HG02623 (cell line): ENCODE results near the gene GALNS.
"Not testable (repeated sequence)": the region's sequence is repeated elsewhere in the genome, so short reads cannot be mapped to it uniquely, and the experiment has no call there.

ENCODE experiments used
- ATAC-seq: cut with Tn5 transposase; IDR thresholded peaks from one replicate; pipeline ENCODE4 v1.9.1; 2021; ENCODE audit warnings: moderate library complexity; ENCODE audit not compliant: unreplicated experiment

The GALNS gene

GRCh38 chr16:88807142-88807625 is 49.6 kb downstream of the GALNS start:
- ATAC-seq, result no peak

- ATAC-seq, result no peak
These were observed 50.1 kb downstream of the GALNS start for GRCh38 chr16:88806491-88807111.

GRCh38 chr16:88805887-88806393 is 50.8 kb downstream of the GALNS start:
- no peak for ATAC-seq

- ATAC-seq, result no peak
These were observed 51.4 kb downstream of the GALNS start for GRCh38 chr16:88805340-88805715.

GRCh38 chr16:88804552-88805339 is 52.0 kb downstream of the GALNS start:
- no peak for ATAC-seq

- no peak for ATAC-seq
These were observed 52.6 kb downstream of the GALNS start for GRCh38 chr16:88804173-88804551.

GRCh38 chr16:88803264-88803987 is 53.3 kb downstream of the GALNS start, which contains the start of gene CDT1:
CDT1 (plus strand) TSS chr16:88803789; CDS start chr16:88803832, 43 bp downstream.
- peak; percentile 45 for ATAC-seq

GRCh38 chr16:88800277-88800592 is 56.5 kb downstream of the GALNS start:
- no peak for ATAC-seq

GRCh38 chr16:88799569-88800276 is 57.0 kb downstream of the GALNS start:
- ATAC-seq, result no peak

GRCh38 chr16:88798772-88799455 is 57.8 kb downstream of the GALNS start:
- ATAC-seq, result no peak

- no peak for ATAC-seq
These were observed 58.7 kb downstream of the GALNS start for GRCh38 chr16:88798073-88798472.

GRCh38 chr16:88796278-88796677 is 60.5 kb downstream of the GALNS start:
- no peak for ATAC-seq

GRCh38 chr16:88793251-88793954 is 63.3 kb downstream of the GALNS start:
- no peak for ATAC-seq

GRCh38 chr16:88792668-88793250 is 64.0 kb downstream of the GALNS start:
- no peak for ATAC-seq

GRCh38 chr16:88792078-88792550 is 64.6 kb downstream of the GALNS start:
- no peak for ATAC-seq

- ATAC-seq, result no peak
These were observed 66.2 kb downstream of the GALNS start for GRCh38 chr16:88790312-88791211.

GRCh38 chr16:88789594-88789993 is 67.2 kb downstream of the GALNS start:
- ATAC-seq, result no peak

GRCh38 chr16:88788749-88789148 is 68.0 kb downstream of the GALNS start:
- ATAC-seq, result not testable (repeated sequence)
